ENCODE measurements around the gene CATSPER1.

CATSPER1 gene

DNA sequence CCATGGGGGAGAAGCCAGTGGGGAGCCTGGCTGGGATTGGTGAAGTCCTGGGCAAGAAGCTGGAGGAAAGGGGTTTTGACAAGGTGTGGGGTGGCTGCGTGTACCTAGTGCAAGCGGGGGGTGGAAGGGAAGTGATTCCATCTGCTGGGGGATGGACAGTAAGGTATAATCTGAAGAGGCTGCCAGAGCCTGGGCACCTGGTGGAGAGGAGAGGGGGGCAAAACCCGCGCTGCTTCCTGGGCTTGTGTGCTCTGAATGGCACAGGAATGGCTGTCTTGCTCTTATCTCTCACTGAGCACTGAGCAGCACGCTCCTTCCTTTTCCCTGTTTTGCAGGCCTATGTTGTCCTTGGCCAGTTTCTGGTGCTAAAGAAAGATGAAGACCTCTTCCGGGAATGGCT is 23.0 kb downstream of the CATSPER1 start:
- in situ Hi-C loops (cut with MboI; ENCODE audit: low sequenced_read_pairs) = no loop called here

DNA sequence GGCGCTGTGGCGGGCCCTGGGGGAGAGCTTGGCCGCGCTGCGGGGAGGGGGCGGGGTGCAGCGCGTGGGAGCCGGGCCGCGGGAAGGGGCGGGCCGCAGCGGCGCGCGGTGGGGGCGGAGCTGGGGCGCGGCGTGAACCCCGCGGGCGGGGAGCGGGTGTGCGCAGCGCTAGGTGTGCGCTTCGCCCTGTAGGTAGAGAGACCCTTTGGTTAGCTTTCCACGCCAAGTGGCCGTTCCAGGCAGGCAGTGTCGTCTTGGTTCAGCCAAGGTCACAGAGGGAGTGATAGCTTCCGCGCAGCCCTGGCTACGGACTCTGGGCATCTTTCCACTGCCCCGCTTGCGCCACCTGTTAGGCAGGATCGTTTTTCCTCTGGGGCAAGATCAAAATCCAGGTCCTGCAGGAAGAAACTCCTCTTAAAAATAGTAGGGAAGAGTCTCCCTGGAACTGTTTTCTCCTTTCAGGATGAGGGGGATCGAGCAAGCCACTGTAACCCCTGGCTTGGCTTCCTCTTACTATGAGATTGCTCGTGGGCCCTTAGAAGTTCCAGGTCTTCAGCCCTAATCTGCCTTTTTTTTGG is 23.5 kb downstream of the CATSPER1 start:
- in situ Hi-C loops (cut with MboI; ENCODE audit: low sequenced_read_pairs) = no loop called here

DNA sequence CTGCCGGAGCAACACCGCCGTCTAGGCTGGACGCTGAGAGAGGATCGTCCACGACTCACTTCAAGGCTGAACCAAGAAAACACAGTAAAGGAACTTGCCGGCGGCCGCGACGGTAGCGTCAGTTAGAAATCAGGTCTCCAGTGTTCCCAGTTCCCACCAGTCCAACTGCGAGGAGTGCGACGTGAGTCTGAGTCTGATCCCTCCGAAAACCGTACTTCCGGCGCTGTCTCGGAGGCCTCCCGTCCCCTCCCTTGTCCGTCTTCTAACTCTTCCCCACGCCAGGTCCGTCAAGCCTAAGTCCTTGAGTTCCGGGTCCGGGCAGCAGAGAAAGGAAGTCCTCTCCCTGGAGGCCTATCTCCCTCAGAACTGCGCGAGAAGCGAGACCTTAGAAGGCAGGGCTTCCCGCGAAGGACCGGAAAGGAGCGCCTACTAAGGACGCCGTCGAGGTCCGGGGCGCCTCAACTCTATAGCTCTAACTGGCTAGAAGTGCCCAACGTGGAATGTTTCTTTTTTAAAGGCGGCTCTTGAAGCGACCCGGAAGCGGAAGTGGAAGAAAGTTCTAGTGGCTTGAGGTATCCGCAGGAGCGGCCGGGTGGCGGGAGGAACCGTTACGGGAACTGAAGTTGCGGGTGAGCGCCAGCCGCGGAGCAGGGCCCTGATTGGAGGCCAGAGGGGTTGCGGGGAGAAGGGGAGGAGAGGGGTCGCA is 24.2 kb downstream of the CATSPER1 start, which contains the start of the genes BANF1 and EIF1AD:
Gene BANF1, plus strand, starts transcription at position 562 of the 706 bp plus-strand sequence. CDS start 748 bp downstream, outside the sequence.
Gene EIF1AD, minus strand, starts transcription at position 216 of the 706 bp plus-strand sequence. CDS start 1,768 bp downstream, outside the sequence.
- in situ Hi-C loops (cut with MboI; ENCODE audit: low sequenced_read_pairs) = no loop called here

DNA sequence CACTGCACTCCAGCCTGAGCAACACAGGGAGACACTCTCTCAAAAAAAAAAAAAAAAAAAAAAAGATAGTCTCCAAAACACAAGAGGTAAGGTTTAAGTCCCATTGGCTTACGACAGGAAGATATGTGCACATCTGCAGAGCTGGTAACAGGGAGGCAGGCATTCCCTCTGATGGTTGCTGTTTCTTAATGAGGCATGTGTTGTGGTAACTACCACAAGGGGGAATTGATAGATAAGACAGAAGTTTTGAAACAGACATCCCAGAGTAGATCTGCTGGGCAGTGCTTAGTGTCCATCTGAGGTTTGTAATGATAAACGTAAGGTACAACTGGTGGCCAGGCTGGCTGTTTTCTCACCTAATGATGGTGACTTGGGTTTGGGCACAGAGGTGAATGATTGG is 29.0 kb downstream of the CATSPER1 start:
- in situ Hi-C loops (cut with MboI; ENCODE audit: low sequenced_read_pairs) = loop anchor here (25.0 kb wide), 1 partner anchor 285 kb away; the partner anchor contains the start of genes KAT5 and RNASEH2C

DNA sequence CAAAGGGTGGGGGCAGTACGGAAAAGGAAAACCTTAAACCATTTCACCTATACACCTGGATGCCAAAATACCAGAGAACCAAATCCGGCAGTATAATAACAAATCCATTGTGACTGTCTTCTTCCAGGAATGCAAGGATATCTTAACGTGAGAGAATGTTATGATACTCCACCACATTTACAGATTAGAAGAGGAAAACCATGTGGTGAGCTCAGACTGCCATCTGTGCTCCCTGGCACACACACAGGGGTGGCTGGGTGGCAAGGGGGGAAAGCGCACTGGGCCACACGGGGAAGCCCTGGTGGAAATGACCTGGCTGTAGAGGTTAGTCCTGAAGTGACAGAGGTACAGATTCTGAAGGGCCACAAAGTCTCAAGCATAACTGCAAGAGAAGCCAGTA is 34.2 kb downstream of the CATSPER1 start:
- in situ Hi-C loops (cut with MboI; ENCODE audit: low sequenced_read_pairs) = loop anchor here (25.0 kb wide), 1 partner anchor 280 kb away; the partner anchor contains the start of genes KAT5 and RNASEH2C

DNA sequence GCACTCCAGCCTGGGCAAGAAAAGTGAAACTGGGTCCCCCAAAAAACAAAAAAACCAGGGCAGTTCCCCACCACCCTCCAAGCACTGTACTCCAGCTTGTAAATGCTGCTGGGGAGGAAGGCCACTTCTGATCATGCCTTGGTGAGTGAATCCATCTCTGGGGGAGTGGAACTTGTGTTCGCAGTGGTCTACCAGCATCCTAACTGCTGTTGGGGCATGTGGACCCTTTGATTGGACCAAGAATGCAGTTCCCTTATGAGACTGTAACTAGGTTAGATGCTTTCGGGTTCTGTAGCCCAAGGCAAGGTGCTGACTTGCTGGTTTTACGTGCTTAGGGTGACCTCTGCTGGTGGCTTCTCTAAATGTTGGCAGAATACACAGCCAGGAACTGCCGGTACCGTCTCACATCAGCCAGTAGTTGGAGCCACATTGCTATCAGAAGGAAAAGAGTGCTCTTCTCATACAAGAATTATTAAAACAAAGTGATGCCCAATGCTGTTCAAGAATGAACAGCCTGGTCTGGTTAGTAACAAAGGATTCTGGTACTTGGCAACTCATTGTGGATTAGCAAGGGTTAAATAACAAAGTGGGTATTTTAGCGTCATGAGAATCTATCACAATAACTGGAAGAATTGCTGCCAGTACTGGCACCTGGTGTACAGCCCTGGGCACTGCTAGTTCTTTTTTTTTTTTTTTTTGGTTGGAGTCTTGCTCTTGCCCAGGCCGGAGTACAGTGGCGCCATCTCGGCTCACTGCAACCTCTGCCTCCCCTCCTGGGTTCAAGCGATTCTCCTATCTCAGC is 37.3 kb downstream of the CATSPER1 start:
- in situ Hi-C loops (cut with MboI; ENCODE audit: low sequenced_read_pairs) = loop anchor here (10.0 to 25.0 kb wide), 2 partner anchors 114 to 277 kb away; partner anchors contain the start of genes CTSW, EFEMP2, KAT5 and RNASEH2C

DNA sequence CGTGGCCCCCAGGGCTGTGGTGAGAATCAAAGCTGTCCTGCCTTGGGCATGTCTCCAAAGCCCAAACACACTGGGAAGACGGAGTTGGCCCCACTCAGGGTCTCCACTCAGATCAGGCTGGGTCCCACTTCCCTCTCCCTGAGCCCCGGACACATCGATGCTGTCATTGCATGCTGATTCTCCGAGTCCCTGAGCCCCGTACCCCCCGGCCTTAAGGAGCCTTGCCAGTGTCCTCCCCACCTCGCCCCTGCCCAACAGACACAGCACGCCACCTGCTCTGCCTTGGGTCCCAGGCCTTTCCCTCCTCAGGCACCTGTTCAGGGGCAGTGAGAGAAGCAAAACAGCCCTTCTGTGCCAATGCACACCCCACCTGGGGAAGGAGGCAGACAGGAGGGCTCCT is 38.9 kb downstream of the CATSPER1 start:
- in situ Hi-C loops (cut with MboI; ENCODE audit: low sequenced_read_pairs) = loop anchor here (10.0 to 25.0 kb wide), 2 partner anchors 113 to 275 kb away; partner anchors contain the start of genes CTSW, EFEMP2, KAT5 and RNASEH2C

DNA sequence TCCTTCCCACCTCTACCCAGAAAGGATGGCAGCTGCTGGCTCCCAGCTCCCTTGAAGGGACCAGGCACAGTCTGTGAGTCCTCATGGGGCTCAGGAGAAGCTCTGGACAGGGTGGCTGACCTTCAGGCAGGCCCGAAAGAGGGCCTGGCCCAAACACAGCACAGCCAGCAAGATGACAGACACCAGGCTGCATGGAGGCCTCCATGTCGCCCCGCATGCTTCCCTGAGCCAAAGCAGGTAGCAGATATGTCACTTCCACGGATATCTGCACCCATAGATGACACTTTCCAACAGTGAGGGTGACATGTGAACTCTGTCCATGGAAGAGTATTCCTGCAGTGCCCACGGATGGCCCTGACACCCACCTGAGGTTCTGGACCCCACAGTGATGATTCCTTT is 42.7 kb downstream of the CATSPER1 start:
- in situ Hi-C loops (cut with MboI; ENCODE audit: low sequenced_read_pairs) = loop anchor here (10.0 to 25.0 kb wide), 2 partner anchors 109 to 271 kb away; partner anchors contain the start of genes CTSW, EFEMP2, KAT5 and RNASEH2C

DNA sequence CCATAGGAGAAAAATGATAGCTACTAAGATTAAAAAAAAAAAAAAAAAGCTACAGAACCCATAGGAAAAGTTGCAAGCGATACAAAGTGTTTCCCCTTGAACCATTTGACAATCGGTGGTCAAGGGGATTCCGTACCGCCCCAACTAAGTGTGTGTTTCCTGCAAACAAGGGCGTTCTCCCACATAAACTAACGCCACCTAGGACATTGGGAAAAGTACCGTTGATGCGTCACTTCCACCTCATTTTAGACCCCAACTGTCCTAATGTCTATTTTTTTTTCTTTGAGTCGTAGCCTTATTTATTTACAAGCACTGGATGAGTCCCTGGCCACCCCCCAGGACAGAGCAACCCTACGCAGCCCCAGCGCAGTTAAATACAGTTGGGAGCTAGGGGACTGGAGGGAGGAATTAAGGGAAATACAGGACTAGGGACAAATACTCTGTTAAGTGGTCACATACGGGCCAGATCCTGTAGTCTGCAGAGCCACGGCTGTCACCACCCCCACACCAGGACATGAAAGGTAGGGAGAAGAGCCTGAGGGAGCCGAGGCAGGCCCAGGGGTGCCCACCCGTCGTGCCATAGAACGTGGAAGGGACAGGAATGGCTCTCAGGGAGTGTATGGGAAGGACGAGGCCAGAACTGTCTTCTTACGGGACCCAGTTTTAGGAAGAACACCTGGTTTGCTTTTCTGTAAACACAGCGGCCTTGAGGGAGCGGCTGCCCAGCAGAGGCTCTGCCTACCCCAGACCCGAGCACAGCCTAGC is 43.3 kb downstream of the CATSPER1 start:
- in situ Hi-C loops (cut with MboI; ENCODE audit: low sequenced_read_pairs) = loop anchor here (10.0 to 25.0 kb wide), 2 partner anchors 108 to 271 kb away; partner anchors contain the start of genes CTSW, EFEMP2, KAT5 and RNASEH2C

DNA sequence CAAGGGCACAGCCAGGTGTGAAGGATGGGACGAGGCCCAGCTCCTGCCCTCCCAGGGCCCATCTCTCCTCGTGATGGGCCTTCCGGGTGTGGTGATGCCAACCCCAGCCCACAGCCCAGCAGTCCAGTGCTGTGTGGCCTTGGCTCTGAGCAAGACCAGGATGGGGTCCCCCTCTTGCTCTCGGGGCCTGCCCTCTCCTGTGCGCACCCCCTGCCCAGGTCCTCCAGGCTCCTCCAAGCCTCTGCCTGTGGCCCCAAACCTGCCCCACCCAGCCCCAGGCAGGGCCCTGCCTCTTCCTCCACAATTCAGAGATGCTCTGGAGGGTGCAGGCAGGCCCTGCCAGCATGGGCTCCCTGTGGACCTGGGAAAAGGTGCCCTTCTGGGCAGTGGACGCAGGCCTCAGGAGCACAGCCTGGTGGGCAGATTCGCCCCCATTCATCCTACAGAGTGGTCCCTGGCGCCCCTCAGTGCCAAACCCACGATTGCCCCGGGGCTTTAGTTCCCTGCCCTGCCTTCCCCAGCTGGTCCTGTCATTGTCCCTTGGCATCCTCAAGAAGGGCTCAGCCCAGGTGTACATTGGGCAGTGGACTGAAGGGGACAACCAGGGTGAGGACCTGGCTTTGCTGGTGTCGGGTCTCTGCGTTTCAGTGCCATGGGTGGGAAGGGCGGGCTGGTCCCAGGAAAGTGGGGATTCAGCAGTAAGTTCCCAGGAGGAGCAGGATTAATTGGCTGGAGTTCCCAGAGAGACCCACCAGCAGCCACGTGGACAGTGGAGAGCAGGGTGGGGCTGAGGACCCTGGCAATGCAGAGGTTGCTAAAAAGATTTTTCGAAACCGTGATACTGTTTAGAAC is 44.1 kb downstream of the CATSPER1 start:
- in situ Hi-C loops (cut with MboI; ENCODE audit: low sequenced_read_pairs) = loop anchor here (10.0 to 25.0 kb wide), 2 partner anchors 107 to 270 kb away; partner anchors contain the start of genes CTSW, EFEMP2, KAT5 and RNASEH2C

DNA sequence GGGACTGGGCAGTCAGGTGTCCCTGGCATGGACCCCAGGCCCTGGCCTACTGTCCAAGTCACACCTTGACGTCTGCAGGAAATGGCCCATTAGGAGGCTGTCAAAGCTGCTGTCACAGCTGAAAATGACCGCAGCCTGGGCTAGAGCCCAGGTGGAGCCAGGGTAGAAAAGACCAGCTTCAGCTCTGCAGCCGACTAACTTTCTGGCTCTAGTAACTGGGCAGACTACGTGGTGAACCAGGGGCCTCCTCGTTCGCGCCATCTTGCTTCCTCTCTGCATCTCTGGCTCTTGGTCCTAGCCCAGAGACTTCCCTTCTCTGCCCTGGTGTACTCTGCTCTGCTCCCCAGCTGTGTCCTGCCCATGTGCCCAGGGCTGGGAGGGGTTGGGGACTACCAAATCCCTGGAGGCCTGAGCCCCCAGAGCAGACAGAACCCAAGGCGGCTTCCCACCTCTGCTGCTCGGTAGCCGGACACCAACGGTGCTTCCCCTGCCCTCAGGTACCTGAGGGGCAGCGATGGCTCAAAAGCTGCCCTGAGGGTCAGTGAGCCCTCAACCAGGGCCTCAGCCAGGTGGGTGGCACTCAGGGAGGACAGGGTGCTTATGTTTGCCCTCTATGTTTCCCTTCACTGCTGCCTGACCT is 45.1 kb downstream of the CATSPER1 start:
- in situ Hi-C loops (cut with MboI; ENCODE audit: low sequenced_read_pairs) = loop anchor here (10.0 to 25.0 kb wide), 2 partner anchors 106 to 269 kb away; partner anchors contain the start of genes CTSW, EFEMP2, KAT5 and RNASEH2C

DNA sequence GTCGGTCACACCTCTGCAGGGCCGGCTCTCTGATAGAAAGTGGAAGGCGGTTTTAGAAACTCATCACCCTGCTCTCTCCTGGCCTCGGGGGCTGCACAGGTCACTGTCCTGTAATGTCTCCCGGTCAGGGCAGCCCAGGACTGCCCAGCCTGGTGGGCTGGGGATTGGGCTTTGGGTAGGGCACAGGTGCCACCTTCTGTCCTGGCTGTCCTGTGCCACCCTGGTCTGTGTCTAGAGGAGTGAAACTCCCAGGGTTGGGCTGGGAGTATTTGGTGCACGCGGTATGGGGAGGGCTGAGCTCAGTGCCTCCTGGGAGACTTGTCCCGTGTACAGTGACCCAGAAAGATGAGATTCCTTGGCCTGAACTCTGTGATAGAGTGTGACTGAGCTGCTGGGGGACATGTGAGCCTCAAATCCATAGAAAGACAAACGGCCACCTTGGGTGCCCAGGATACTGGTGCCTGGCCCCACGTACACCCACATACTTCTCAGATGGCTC is 47.0 kb downstream of the CATSPER1 start:
- in situ Hi-C loops (cut with MboI; ENCODE audit: low sequenced_read_pairs) = loop anchor here (25.0 kb wide), 1 partner anchor 267 kb away; the partner anchor contains the start of genes KAT5 and RNASEH2C

DNA sequence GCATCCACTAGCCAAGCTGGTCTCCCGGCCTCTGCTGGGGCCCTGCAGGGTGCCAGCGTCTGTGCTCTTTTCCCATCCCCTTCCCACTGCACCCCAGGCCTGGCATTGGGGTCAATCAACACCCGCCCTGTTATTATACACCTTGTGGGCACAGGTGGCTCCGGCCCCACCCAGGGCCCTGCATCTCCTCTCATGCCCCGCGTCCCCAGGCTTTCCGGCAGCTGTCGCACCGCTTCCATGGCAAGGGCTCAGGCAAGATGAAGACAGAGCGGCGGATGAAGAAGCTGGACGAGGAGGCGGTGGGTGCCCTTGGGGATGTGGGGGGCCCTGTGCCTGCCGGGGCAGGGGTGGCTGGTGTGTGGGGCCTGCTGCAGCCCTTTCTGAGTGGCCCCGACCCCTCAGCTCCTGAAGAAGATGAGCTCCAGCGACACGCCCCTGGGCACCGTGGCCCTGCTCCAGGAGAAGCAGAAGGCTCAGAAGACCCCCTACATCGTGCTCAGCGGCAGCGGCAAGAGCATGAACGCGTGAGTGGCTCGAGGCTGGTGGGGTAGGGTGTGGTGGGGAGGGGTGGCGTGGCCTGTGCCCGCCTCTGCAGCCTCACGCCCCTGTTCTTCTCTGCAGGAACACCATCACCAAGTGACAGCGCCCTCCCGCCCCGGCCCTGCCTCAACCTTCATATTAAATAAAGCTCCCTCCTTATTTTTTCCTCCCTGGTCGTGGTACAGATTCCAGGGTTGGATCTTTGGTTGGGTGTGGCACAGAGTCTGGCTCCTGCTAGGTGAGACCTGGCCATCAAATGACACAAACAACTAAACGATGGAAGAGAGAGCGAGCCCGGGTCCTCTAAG is 47.7 kb downstream of the CATSPER1 start:
- in situ Hi-C loops (cut with MboI; ENCODE audit: low sequenced_read_pairs) = loop anchor here (25.0 kb wide), 1 partner anchor 266 kb away; the partner anchor contains the start of genes KAT5 and RNASEH2C

DNA sequence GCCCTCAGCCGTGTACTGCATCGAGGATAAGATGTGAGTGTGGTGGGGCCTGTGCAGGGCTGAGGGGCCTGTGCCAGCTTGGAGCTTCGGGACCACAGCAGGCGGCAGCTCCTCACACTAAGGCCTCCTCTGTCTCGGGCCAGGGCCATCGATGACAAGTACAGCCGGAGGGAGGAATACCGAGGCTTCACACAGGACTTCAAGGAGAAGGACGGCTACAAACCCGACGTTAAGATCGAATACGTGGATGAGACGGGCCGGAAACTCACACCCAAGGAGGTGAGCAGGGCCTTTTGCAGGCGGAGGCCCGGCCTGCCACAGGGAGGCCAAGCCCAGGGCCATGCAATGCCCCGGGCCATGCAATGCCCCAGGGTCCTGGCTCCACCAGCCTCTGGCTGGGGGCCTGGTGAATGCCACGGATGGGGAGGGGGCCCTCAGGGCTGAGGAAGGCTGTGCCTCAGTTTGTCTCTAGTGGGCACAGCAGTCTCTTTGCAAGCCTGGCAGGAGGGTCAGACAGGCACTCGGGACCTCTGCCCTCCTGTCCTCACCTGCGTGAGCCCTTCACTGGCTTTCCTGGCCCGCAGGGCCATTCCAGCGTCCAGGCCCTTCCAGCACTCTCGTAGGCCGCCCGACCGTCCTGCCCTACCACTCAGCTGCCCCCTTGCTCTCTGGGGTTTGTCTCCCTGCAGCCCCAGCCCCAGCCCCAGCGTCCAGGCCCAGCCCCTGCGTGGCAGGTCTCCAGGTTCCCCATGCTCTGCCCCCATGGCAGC is 48.5 kb downstream of the CATSPER1 start:
- in situ Hi-C loops (cut with MboI; ENCODE audit: low sequenced_read_pairs) = loop anchor here (25.0 kb wide), 1 partner anchor 266 kb away; the partner anchor contains the start of genes KAT5 and RNASEH2C

DNA sequence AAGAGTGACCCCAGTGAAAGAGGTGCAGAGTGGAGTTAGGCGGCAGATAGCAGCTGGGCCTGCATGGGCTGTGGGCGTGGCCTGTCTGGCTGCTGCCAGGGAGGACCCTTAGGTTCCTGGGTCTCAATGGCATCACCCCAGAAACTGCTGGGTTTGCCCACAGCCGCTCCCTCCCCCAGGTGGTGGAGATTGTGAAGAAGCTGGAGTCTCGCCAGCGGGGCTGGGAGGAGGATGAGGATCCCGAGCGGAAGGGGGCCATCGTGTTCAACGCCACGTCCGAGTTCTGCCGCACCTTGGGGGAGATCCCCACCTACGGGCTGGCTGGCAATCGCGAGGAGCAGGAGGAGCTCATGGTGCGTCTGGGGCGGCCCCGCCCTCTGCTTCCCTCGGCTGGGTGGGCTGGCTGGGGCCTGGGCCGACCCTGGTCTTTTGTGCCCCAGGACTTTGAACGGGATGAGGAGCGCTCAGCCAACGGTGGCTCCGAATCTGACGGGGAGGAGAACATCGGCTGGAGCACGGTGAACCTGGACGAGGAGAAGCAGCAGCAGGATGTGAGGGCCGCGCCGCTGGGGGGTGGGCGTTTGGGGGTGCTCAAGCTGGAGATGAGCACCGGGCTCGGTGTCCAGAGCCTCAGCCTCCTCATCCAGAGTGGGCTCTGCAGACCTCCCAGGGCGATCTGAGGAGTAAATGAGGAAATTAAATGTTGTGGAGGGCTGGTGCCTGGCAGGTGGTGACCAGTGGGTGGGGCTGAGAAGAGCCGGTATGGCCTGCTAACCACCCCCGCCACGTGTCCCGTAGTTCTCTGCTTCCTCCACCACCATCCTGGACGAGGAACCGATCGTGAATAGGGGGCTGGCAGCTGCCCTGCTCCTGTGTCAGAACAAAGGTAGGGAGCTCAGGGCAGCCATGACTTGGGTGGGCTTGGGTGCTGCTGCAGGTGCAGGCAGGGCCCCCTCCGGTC is 49.8 kb downstream of the CATSPER1 start:
- in situ Hi-C loops (cut with MboI; ENCODE audit: low sequenced_read_pairs) = loop anchor here (25.0 kb wide), 1 partner anchor 264 kb away; the partner anchor contains the start of genes KAT5 and RNASEH2C

Data from HL-60/S4 treated with retinoic acid at 250 ng/mL for 4 days and 3 days (cell line).